GM18519 (cell line): Measurements from ENCODE around the gene DERL3.
A peak's percentile ranks its signal among the peaks of the same experiment; 100 is the strongest.

Source experiments
- ATAC-seq: cut with Tn5 transposase; IDR thresholded peaks from one replicate; pipeline ENCODE4 v1.9.1; 2021; ENCODE audit warnings: mild to moderate bottlenecking, moderate library complexity; ENCODE audit not compliant: unreplicated experiment, low FRiP score

The DERL3 gene

DNA sequence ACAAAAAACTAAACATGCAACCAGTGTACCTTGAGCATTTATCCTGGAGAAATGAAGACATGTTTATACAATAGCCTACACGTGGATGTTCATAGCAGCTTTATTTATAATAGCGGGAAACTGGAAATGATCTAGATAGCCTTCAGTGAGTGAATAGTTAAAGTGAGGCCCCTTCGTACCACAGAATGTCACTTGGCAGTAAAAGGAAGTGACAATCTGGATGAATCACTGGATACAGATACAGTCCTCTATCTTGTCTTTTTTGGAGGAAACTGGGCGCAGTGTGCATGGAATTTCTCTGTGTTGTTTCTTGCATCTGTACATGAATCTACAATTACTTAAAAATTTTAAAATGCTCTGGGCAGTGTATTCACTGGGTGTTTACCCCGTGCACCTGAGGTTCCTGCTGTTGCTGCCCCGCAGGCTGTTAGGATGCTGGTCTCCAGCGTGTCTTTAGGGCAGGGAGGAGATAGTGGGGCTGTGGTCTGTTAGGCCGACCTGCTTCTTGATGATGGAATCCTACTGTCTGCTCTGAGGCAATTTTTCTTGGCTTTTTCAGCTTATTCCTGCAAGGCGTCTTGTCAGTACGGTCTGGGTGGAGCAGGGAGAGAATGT, 23.2 kb downstream of the DERL3 start:
- no peak for ATAC-seq

DNA sequence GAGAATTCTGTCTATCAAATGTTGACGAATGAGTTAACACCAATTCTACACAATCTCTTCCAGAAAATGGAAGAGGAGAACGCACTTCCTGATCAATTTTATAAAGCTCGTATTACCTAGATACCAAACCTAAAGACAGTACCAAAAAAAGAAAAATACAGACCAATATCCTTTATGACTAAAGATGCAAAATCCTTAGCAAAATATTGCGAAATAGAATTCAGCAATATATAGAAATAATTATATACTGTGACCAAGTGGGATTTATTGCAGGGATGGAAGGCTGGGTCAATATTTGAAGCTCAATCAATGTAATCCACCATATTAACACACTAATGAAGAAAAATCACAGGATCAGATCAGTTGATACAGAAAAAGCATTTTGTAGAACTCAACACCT, 26.4 kb downstream of the DERL3 start:
- ATAC-seq = no peak

DNA sequence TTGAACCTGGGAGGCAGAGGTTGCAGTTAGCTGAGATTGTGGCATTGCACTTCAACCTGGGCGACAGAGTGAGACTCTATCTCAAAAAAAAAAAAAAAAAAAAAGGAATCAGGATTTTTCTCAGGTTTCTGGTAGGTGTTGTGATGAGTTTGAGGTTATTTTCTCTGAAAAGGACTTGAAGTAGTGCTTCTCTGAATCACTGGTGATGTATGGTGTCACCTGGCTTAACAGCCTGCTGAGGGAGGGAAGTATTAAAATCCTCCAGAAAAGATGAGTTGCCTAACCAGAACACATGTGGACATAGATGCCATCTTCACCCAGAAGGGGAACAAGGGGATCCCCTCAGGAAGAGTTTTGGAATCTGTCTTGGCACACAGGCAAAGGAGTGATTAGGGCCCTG, 32.0 kb downstream of the DERL3 start:
- ATAC-seq = no peak

DNA sequence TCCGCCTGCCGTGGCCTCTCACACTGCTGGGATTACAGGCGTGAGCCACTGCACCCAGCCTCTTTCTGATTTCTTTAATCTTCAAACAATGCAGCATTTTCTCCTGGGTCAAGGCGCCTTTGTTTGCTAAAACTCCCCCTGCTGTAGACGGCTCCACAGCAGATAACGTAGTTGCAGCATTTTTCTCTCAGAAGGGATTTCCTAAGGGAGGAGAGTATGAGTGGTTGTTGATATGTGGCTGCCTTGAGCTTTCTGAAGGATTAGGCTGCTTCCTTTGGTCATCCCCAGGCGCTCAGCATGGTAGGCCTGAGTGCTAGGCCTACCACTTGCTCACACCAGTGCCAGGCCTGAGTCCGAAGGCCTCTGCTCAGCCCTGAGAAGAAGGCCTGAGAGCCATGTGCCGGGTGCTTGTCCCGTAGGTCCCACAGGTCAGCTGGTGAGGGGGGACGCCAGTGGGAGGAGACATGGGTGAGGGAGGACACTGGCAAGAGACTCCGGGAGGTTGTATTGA, 34.0 kb downstream of the DERL3 start:
- no peak for ATAC-seq

DNA sequence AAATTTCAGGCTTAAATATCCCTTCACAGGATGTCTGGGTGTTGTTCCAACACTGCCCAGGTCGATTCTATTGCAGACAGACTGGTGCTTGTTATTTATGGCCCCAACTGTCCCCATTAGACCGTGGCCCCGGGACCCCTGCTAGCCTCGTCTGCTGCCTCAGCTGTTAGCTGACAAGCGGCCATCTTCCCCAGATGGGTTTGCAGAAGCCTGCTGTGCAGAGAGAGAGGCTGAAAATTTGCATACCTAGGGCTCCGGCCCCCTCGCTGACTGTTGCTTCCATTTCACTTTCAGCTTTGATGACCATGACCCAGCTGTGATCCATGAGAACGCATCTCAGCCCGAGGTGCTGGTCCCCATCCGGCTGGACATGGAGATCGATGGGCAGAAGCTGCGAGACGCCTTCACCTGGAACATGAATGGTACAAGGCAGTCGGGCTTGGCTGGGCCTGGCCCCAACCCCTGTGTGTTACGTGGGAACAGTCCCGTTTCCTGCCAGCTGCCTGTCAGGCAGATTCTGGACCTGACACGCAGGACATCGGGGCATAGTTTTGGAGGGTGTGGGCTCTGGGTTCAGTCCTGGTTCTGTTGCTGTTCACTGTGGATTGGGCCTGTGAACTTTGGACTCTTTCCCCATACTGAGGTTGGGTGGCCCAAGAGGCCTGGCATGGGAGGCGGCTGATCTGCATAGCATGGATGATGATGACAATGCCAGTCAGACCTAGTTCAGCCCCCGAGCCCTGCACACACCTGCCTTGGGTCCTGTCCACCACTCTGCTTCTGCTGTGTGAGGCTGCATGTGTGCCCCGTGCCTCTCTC, 35.6 kb downstream of the DERL3 start:
- no peak for ATAC-seq

DNA sequence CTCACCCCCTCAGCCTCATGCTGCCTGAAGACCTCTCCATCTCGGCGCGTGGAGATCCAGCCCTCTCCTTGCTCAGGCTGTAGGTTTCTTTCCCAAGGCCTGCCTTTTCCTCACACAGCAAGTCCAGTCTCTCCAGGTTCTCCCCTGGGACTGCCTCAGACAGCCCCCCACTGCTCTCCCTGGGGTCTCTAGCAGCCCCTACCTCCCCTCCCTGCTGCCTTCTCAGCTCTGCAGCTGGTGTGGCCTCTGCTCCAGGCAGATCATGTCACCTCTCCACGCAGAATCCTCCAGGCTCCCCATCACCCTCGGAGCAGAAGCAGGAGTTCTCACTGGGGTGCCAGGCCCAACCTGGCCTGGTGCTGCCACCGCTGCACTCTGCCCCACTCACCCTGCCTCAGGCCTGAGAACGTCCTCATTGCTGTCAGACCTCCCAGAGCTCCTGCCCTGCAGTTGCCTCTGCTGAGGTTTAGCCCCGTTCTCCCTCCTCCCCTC, 36.9 kb downstream of the DERL3 start:
- ATAC-seq = no peak

DNA sequence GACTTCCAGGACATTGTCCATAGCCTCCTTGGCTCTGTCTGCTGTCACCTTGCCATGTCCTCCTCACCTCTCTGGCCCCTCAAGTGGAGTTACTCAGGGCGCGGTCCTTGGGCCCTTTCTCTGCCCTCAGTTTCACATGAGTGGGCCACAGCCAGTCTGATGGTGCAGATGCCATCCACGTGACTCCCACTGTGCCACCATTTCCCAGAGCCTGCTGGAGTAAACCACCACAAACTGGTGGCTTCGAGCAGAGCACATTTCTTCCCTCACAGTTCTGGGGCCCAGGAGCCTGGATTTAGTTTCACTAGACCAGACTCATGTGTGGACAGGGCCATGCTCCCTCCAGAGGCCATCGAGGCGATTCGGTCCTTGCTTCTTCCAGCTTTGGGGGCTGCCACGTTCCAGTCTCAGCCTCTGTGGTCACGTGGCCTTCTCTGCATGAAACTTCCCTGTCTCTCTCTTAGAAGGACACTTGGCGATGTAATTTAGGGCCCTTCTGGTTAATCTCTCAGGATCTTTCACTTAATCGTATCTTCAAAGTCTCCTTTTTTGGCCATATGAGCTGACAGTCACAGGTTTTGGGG, 37.5 kb downstream of the DERL3 start:
- ATAC-seq = no peak

DNA sequence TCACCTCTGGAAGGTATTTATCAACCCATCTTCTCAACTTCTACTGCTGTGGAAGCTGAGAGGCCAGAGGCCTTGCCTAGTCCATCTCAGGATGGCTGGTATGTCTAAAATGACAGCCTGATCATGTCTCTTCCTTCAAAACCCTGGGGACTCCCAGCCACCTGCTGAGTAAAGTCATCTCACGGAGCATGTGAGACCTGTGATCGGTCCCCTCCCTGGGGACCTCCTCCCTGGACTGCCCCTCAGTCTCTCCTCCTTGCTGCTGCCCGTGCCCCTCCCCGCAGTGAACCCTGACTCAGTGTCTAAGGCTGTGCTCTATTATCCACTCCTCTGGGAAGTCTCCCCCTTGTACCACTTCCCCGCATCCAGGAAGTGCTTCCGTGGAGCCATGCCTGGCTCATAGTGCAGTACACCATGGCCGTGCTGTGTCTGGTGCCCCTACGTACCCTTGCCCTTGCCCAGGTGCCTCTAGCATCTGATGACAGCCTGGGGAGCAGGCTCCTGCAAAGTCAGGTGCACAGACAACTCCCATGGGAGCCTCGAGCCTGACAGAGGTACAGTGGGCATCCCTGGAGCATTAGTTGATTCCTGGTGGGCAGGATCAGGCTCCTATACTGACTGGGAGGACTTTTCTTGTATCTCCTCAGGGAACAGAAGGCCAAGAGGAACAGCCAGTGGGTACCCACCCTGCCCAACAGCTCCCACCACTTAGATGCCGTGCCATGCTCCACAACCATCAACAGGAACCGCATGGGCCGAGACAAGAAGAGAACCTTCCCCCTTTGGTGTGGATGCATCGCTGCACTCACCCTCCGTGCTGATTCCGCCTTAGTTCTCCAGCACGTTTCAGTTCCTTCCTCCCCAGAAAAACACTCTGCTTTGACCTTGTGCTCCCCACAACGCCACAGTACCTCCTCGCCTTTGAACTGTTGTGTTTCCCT, 38.2 kb downstream of the DERL3 start:
- no peak for ATAC-seq

DNA sequence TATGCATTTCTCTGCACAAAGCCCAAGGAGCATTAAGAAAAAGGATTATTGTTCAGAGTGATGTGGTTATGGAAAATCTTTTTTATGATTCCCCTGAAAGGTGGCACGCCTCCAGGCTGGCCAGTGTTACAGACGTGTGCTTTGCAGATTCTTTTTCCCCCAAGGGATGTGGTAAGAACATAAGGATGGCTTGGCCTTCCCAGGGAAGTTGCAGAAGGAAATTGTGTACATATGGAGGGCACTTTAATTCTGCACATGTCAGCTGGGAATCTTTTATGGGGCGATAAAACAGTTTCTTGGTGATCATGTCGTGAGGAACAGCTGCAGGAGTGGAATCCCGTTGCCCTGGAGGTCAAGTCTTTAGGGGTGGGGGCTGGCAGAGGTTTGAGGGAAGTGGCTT, 42.3 kb downstream of the DERL3 start:
- no peak for ATAC-seq

DNA sequence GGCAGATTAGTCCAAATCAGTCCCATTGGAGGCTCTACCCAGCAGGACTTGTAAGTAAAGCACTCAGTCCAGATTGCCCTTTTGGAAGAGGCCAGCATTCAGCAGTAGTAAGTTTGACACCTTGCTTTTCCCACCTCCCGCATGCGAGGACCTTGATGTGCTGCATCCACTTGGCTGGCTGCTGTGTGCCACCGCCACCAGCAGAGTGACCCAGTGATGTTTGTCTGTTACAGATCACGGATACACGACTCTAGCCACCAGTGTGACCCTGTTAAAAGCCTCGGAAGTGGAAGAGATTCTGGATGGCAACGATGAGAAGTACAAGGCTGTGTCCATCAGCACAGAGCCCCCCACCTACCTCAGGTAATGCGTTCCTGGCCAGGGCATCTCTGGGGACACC, 45.5 kb downstream of the DERL3 start:
- no peak for ATAC-seq

DNA sequence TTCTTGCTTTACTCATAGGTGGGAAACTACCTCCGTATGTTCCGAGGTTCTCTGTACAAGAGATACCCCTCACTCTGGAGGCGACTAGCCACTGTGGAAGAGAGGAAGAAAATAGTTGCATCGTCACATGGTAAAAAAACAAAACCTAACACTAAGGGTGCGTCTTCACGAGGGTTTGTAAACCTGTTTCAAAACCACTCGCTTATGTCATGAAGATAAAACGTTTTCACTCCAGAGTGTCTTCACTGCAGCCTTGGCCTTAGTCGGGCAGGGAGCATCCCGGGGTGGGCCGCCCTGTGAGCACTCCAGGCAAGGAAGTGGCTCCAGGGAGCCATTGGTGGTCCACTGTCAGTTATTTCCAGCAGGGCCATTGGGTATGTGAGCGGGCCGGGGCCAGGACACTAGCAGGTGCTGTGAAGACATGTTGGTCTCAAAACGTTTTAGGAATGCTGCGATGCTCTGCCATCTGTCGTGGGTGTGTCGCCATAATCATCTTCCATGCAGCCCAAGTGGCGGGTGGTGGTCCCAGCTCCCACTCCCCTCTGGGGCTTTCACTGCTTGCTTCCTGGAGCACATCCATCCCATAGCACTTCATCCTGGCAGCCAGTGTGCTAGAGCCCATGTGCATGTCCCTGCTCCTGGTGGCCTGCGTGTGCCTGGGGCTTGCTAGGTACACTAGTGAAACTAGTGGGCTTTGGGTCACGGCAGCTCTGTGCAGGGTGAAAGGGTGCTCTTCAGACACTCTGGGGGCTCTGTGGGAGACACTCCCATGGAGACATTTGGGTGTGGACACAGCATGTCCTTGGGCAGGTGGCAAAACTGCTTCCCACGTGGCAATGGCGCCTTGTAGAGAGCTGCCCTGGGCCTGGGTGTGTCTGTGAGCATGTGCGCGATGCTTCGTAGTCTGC, 46.8 kb downstream of the DERL3 start:
- no peak for ATAC-seq

DNA sequence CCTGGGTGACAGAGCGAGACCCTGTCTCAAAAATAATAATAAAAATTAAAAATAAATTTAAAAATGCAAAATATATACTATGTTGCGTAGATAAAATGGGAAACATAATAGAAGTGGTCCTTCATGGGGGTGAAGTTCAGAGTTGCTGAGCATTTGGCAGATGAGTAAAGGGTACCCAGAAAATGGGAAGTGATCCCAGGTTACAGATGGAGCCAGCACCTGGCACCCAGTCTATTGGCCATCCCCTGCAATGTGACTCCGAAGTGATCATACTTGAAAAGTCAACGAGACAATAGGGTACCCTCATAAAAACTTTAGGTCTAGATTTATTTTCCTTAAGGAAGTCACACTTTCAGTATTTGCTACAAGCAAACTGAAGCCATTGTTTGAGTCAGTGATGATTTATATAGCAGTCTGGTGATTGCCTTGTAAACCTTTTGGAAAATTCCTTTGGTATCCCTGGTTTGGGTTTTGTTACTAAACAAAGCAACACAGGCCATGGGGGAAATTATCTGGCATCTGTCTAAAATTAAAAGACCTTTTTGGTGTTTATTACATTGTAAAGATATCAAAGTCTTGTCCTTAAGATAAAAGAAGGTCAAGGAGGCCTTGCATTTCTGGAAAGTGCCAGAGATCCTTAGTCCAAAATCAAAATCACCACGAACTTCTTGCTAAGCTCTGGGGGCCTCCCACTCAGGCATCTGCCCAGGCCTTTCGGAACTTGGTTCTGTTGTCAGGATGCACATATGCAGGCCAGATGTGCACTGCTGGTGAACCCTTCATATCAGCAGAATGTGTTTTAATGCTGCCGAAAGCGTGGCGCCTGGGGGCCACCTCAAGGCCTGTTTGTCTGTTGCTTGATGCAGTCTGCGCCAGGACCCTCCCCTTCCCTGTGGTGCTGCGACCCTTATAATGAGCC, 47.7 kb downstream of the DERL3 start:
- ATAC-seq = no peak

DNA sequence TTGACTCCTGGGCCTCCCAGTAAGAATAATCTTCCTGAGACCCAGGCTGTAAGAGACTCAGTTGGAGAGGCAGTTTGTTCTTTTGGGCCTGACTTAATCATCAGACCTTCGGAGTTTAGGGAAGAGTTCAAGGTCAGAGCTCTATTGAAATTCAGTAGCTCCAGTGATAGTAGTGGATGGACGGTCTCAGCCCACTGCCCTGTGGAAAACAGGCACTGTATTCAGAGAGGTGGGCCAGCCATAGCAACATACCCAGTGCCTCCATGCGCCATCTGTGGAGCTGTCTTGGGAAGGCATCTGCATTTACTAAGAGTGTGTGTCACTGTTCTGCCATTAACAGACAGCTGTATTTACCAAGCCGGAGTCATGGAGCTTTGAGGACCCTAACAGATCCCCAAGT, 49.2 kb downstream of the DERL3 start:
- ATAC-seq = no peak

DNA sequence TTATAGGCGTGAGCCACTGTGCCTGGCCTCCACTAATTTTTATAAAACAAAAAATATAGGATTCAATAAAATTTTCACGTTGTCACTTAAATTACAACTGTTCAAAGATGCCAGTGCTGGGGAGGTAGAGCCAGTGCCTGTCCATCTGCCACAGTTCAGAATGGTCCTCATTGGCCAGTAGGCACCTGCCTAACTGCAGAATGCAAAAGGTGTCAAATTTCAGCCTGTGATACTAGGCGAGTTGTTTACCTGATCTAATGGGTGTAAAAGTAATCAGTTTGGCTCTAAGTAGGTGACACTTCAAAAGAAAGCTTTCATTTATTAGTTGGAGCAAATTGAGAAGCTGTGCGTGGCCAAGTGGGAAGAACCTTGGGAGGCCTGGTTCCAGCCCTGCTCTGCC, 49.7 kb downstream of the DERL3 start:
- no peak for ATAC-seq

DNA sequence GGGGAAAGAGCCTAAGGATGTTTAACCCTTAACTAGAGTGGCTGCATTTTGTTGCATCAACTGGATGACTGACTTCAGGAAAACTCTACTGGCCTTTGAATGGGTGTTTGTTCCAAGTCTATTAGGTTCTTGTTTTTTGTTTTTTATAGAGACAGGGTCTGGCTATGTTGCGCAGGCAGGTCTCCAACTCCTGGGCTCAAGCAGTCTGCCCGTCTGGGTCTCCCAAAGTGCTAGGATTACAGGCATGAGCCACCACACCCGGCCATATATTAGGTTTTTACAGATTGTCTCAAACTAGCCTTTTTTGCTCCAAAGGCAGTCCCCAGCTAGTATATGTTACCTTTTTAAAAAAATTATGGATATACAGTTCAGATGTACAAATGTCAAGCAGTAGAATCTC, 50.9 kb downstream of the DERL3 start:
- no peak for ATAC-seq

DNA sequence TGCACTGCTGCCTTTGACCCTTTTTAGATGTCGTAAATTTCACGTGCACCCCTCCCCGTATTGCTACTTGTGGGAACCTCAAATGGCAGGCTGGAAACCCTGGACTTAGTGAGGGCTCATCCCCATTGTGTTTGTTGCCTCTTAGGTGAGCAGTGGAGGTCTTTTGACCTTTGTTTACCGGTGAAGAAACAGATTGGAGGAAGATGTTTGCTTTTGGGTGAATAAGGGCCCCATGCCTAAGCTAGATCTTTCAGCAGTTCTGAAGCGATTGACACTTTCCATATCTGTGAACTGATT, 51.3 kb downstream of the DERL3 start:
- ATAC-seq = no peak

DNA sequence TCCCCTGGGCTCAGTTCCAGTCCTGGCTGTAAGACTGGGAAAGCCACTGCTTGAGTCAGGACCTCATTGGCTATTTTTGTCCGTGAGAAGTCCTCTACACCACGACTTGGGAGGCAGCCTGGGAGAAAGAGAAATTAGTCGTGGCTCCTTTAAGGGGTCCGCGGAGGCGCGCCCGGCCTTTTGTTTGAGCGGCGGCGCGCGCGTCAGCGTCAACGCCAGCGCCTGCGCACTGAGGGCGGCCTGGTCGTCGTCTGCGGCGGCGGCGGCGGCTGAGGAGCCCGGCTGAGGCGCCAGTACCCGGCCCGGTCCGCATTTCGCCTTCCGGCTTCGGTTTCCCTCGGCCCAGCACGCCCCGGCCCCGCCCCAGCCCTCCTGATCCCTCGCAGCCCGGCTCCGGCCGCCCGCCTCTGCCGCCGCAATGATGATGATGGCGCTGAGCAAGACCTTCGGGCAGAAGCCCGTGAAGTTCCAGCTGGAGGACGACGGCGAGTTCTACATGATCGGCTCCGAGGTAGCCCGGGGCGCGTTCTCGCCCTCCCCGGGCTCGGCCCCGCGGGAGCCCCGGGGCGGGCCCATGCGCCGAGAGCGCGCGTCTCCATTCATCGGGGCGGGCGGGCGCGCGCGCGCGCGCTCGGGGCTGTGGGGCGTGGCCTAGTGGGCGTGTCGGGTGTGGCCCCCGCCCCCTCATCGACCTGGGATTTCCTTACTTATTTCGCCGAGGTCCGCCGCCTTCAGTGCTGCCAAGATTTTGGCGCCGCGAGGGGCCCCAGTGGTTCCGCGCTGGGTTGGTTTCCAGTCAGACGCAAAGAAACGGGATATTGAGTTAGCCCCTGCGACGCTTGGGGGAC, 51.8 kb downstream of the DERL3 start, which contains the start of gene SMARCB1:
Gene SMARCB1 (plus strand): TSS at position 215 of the 848 bp plus-strand sequence. CDS start 204 bp downstream, at position 419.
- ATAC-seq = peak; percentile 40
